ENCODE measurements around the gene IL23A.
A peak's percentile ranks its signal among the peaks of the same experiment; 100 is the strongest.

IL23A gene

DNA sequence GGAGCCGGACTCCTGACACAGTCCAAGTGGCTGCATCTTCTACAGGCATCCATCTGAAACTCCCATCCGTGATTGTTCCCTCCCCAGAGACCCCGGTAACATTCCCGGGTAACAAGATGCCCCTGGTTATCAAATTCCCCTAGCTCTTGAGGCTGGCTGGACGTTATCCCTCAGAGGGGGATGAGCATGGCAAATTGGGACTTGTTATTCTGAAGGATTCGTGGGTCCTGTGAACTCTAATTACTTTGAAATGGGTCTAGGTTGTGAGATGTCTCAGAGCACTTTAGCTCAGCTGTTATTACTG, 4.2 kb upstream of the IL23A start:
- TF ChIP-seq TEAD4 (IDR thresholded peaks at IDR 0.05): no peak
- TF ChIP-seq EP300 (IDR thresholded peaks at IDR 0.05; ENCODE audit: borderline replicate concordance): no peak
- TF ChIP-seq FOXM1 (IDR thresholded peaks at IDR 0.05; ENCODE audit: borderline replicate concordance, low read depth): no peak
- TF ChIP-seq TAF1 (IDR thresholded peaks at IDR 0.05; ENCODE audit: low read depth): no peak
- TF ChIP-seq CREB1 (IDR thresholded peaks at IDR 0.05; ENCODE audit: low read depth): no peak
- TF ChIP-seq, protein P1, sequence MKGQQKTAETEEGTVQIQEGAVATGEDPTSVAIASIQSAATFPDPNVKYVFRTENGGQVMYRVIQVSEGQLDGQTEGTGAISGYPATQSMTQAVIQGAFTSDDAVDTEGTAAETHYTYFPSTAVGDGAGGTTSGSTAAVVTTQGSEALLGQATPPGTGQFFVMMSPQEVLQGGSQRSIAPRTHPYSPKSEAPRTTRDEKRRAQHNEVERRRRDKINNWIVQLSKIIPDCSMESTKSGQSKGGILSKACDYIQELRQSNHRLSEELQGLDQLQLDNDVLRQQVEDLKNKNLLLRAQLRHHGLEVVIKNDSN (IDR thresholded peaks at IDR 0.05): no peak
- TF ChIP-seq EGR1 (IDR thresholded peaks at IDR 0.05): no peak
- TF ChIP-seq, protein P2, sequence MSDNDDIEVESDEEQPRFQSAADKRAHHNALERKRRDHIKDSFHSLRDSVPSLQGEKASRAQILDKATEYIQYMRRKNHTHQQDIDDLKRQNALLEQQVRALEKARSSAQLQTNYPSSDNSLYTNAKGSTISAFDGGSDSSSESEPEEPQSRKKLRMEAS (IDR thresholded peaks at IDR 0.05): no peak
- TF ChIP-seq, protein P3, sequence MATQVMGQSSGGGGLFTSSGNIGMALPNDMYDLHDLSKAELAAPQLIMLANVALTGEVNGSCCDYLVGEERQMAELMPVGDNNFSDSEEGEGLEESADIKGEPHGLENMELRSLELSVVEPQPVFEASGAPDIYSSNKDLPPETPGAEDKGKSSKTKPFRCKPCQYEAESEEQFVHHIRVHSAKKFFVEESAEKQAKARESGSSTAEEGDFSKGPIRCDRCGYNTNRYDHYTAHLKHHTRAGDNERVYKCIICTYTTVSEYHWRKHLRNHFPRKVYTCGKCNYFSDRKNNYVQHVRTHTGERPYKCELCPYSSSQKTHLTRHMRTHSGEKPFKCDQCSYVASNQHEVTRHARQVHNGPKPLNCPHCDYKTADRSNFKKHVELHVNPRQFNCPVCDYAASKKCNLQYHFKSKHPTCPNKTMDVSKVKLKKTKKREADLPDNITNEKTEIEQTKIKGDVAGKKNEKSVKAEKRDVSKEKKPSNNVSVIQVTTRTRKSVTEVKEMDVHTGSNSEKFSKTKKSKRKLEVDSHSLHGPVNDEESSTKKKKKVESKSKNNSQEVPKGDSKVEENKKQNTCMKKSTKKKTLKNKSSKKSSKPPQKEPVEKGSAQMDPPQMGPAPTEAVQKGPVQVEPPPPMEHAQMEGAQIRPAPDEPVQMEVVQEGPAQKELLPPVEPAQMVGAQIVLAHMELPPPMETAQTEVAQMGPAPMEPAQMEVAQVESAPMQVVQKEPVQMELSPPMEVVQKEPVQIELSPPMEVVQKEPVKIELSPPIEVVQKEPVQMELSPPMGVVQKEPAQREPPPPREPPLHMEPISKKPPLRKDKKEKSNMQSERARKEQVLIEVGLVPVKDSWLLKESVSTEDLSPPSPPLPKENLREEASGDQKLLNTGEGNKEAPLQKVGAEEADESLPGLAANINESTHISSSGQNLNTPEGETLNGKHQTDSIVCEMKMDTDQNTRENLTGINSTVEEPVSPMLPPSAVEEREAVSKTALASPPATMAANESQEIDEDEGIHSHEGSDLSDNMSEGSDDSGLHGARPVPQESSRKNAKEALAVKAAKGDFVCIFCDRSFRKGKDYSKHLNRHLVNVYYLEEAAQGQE (IDR thresholded peaks at IDR 0.05; ENCODE audit: low read depth): no peak
- TF ChIP-seq ZBTB7A (IDR thresholded peaks at IDR 0.05; ENCODE audit: low read depth): no peak
- TF ChIP-seq YY1 (IDR thresholded peaks at IDR 0.05; ENCODE audit: low read depth): no peak
- TF ChIP-seq CEBPB (IDR thresholded peaks at IDR 0.05): no peak
- no peak for TF ChIP-seq RAD21 (IDR thresholded peaks at IDR 0.05; ENCODE audit: low read depth)
- TF ChIP-seq TCF12 (IDR thresholded peaks at IDR 0.05; ENCODE audit: low read depth): no peak
- TF ChIP-seq NFIC (IDR thresholded peaks at IDR 0.05): no peak

DNA sequence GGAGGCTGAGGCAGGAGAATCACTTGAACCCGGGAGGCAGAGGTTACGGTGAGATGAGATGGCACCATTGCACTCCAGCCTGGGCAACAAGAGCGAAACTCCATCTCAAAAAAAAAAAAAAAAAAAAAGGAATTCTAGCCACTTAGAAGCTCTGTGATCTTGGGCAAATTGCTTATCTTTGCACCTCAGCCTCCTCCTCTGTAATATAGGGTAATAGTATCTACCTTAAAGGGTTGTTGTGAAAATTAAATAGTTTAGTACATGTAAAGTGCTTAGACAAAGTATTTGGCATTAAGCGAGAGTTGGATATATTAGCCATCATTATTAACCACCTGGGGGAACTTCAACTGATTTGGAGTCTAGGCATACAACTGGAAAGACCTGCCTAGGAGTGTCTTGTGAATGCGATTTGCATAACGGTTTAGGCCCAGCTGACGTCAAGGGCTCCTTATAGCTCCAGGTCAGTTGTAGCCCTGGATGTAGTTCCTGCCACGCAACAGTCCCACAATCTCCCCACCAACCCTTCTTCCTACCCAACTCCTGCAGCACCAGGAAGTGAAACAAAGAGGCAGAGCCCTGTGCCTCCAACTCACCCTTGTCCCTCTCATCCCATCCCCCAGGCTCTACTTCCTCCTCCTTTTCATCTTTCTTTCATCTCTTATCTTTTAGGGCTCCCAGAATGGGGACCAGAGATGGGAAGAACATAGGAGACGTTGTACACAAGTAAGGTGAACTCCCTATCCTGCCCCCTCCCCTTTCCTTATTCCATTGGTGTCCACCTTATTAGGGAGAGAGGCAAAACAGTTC, 2.1 kb upstream of the IL23A start:
- no peak for TF ChIP-seq ZBTB7A (IDR thresholded peaks at IDR 0.05; ENCODE audit: low read depth)
- TF ChIP-seq, protein P1 (IDR thresholded peaks at IDR 0.05): no peak

GRCh38 chr12:56337753-56338251, 882 bp upstream of the IL23A start:
- TF ChIP-seq CEBPB (IDR thresholded peaks at IDR 0.05): 0 out of 2 replicates have a peak, but pooled peaks have one; percentile 3
- TF ChIP-seq, protein P1 (IDR thresholded peaks at IDR 0.05): no peak

DNA sequence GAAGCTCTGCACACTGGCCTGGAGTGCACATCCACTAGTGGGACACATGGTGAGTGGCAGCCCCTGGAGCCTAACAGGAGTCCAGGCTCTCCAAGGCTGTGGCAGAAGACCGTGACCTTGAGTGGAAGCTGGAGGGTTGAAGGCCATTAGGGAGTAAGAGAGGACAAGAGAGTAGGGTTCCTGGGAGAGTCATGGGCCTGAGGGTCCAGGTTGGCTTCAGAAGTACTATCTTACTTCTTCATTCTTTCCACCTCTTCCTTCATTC, 406 bp downstream of the IL23A start:
- TF ChIP-seq TEAD4 (IDR thresholded peaks at IDR 0.05): no peak
- TF ChIP-seq, protein P3 (IDR thresholded peaks at IDR 0.05; ENCODE audit: low read depth): no peak
- no peak for TF ChIP-seq YY1 (IDR thresholded peaks at IDR 0.05; ENCODE audit: low read depth)
- TF ChIP-seq, protein P1 (IDR thresholded peaks at IDR 0.05): no peak
- no peak for TF ChIP-seq EGR1 (IDR thresholded peaks at IDR 0.05)
- no peak for TF ChIP-seq NFIC (IDR thresholded peaks at IDR 0.05)
- no peak for TF ChIP-seq TCF12 (IDR thresholded peaks at IDR 0.05; ENCODE audit: low read depth)
- TF ChIP-seq RAD21 (IDR thresholded peaks at IDR 0.05; ENCODE audit: low read depth): no peak
- no peak for TF ChIP-seq CEBPB (IDR thresholded peaks at IDR 0.05)
- TF ChIP-seq ZBTB7A (IDR thresholded peaks at IDR 0.05; ENCODE audit: low read depth): no peak
- no peak for TF ChIP-seq CREB1 (IDR thresholded peaks at IDR 0.05; ENCODE audit: low read depth)
- no peak for TF ChIP-seq FOXM1 (IDR thresholded peaks at IDR 0.05; ENCODE audit: borderline replicate concordance, low read depth)
- no peak for TF ChIP-seq TAF1 (IDR thresholded peaks at IDR 0.05; ENCODE audit: low read depth)
- no peak for TF ChIP-seq EP300 (IDR thresholded peaks at IDR 0.05; ENCODE audit: borderline replicate concordance)
- TF ChIP-seq, protein P2 (IDR thresholded peaks at IDR 0.05): no peak

DNA sequence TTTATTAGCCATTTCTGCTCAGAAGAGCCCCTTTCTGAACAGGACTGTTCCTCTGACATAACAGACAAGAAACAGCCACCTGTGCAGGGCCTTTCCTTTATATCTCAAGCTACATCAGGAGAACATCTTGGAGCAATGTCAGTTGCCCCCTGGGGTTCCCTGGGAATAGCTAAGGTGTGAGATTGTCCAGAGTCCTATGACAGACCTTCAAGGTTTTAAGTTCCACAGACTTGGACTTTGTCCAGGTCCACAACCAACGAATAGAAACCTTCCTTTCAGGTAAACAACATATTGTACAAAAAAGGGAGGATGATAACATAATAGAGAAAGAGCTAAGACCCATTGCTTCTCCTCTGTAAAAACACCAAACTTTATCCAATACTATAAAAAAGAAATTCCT, 2.9 kb downstream of the IL23A start:
- TF ChIP-seq CREB1 (IDR thresholded peaks at IDR 0.05; ENCODE audit: low read depth) (no peak), EGR1 (IDR thresholded peaks at IDR 0.05) (no peak), RAD21 (IDR thresholded peaks at IDR 0.05; ENCODE audit: low read depth) (no peak), CEBPB (IDR thresholded peaks at IDR 0.05) (no peak), FOXM1 (IDR thresholded peaks at IDR 0.05; ENCODE audit: borderline replicate concordance, low read depth) (no peak), YY1 (IDR thresholded peaks at IDR 0.05; ENCODE audit: low read depth) (no peak), TEAD4 (IDR thresholded peaks at IDR 0.05) (no peak), NFIC (IDR thresholded peaks at IDR 0.05) (no peak), TCF12 (IDR thresholded peaks at IDR 0.05; ENCODE audit: low read depth) (no peak), TAF1 (IDR thresholded peaks at IDR 0.05; ENCODE audit: low read depth) (no peak), EP300 (IDR thresholded peaks at IDR 0.05; ENCODE audit: borderline replicate concordance) (no peak), ZBTB7A (IDR thresholded peaks at IDR 0.05; ENCODE audit: low read depth) (no peak)
- TF ChIP-seq, protein P3 (IDR thresholded peaks at IDR 0.05; ENCODE audit: low read depth): no peak
- TF ChIP-seq, protein P1 (IDR thresholded peaks at IDR 0.05): no peak
- TF ChIP-seq, protein P2 (IDR thresholded peaks at IDR 0.05): no peak

Data from Ishikawa (cell line).